HG03097 (cell line): ENCODE data around the gene SIGLEC7.
"Not testable (repeated sequence)": the region's sequence is repeated elsewhere in the genome, so short reads cannot be mapped to it uniquely, and the experiment has no call there.

Source experiments
- ATAC-seq: cut with Tn5 transposase; IDR thresholded peaks from one replicate; pipeline ENCODE4 v1.9.1; 2021; ENCODE audit not compliant: unreplicated experiment, low FRiP score

Gene SIGLEC7

GRCh38 chr19:51164215-51164614, 22.1 kb downstream of the SIGLEC7 start:
- ATAC-seq, result no peak

GRCh38 chr19:51166846-51167490, 24.9 kb downstream of the SIGLEC7 start:
- no peak for ATAC-seq

GRCh38 chr19:51168564-51169282, 26.6 kb downstream of the SIGLEC7 start:
- ATAC-seq, result no peak

- ATAC-seq, result not testable (repeated sequence)
These were observed 27.3 kb downstream of the SIGLEC7 start for GRCh38 chr19:51169283-51169918.

- ATAC-seq, result no peak
These were observed 30.1 kb downstream of the SIGLEC7 start for GRCh38 chr19:51172223-51172622.

GRCh38 chr19:51173681-51174080, 31.6 kb downstream of the SIGLEC7 start:
- ATAC-seq, result no peak

- ATAC-seq, result no peak
These were observed 37.2 kb downstream of the SIGLEC7 start for GRCh38 chr19:51179256-51179655.

GRCh38 chr19:51181377-51181912, 39.3 kb downstream of the SIGLEC7 start:
- no peak for ATAC-seq

GRCh38 chr19:51181913-51182419, 39.9 kb downstream of the SIGLEC7 start:
- no peak for ATAC-seq

GRCh38 chr19:51183629-51184028, 41.5 kb downstream of the SIGLEC7 start:
- no peak for ATAC-seq

GRCh38 chr19:51185069-51185867, 43.2 kb downstream of the SIGLEC7 start:
- ATAC-seq, result no peak

- no peak for ATAC-seq
These were observed 43.7 kb downstream of the SIGLEC7 start for GRCh38 chr19:51185868-51186215.

- no peak for ATAC-seq
These were observed 44.2 kb downstream of the SIGLEC7 start for GRCh38 chr19:51186323-51186722.

- ATAC-seq, result no peak
These were observed 45.5 kb downstream of the SIGLEC7 start for GRCh38 chr19:51187395-51188226.

- no peak for ATAC-seq
These were observed 46.1 kb downstream of the SIGLEC7 start for GRCh38 chr19:51188227-51188559.

GRCh38 chr19:51192689-51193088, 50.6 kb downstream of the SIGLEC7 start:
- no peak for ATAC-seq

- ATAC-seq, result no peak
These were observed 52.6 kb downstream of the SIGLEC7 start for GRCh38 chr19:51194527-51195315.

- no peak for ATAC-seq
These were observed 53.1 kb downstream of the SIGLEC7 start for GRCh38 chr19:51195316-51195586.

- ATAC-seq, result no peak
These were observed 53.5 kb downstream of the SIGLEC7 start for GRCh38 chr19:51195616-51196015.
